Activated CD4-positive, alpha-beta T cell treated with anti-CD3 and anti-CD28 coated beads, Interleukin-10, Interleukin-2, amounts not matched to agents 100 ng/mL and 50 ng/mL, durations not matched to agents 16 hours and 8 hours (primary cell): ENCODE results near the gene PNMA1.
A peak's percentile ranks its signal among the peaks of the same experiment; 100 is the strongest.
"Not testable (repeated sequence)": the region's sequence is repeated elsewhere in the genome, so short reads cannot be mapped to it uniquely, and the experiment has no call there.

Experiments
- DNase-seq: peaks from one replicate; pipeline ENCODE4 v3.0.0-alpha.2; 2020

Gene PNMA1

GRCh38 chr14:73715707-73716106 is 1.5 kb upstream of the PNMA1 start:
- DNase-seq = no peak

- no peak for DNase-seq
These were observed 485 bp upstream of the PNMA1 start for GRCh38 chr14:73714656-73715081.

- no peak for DNase-seq
These were observed 880 bp downstream of the PNMA1 start for GRCh38 chr14:73713206-73713802.

GRCh38 chr14:73712540-73713180 is 1.5 kb downstream of the PNMA1 start:
- DNase-seq = peak; percentile 69

GRCh38 chr14:73712071-73712506 is 2.1 kb downstream of the PNMA1 start:
- DNase-seq = peak; percentile 54

GRCh38 chr14:73710737-73711136 is 3.4 kb downstream of the PNMA1 start:
- DNase-seq = no peak

GRCh38 chr14:73709904-73710469 is 4.2 kb downstream of the PNMA1 start:
- DNase-seq = no peak

- DNase-seq = not testable (repeated sequence)
These were observed 6.1 kb downstream of the PNMA1 start for GRCh38 chr14:73708076-73708475.

- peak; percentile 29 for DNase-seq
These were observed 13.9 kb downstream of the PNMA1 start for GRCh38 chr14:73700325-73700724.

GRCh38 chr14:73696466-73697400 is 17.5 kb downstream of the PNMA1 start:
- peak; percentile 91 for DNase-seq

- DNase-seq = peak; percentile 60
These were observed 18.2 kb downstream of the PNMA1 start for GRCh38 chr14:73695997-73696396.

- no peak for DNase-seq
These were observed 19.1 kb downstream of the PNMA1 start for GRCh38 chr14:73695082-73695481.

- no peak for DNase-seq
These were observed 20.1 kb downstream of the PNMA1 start for GRCh38 chr14:73694083-73694482.

GRCh38 chr14:73686901-73687300 is 27.3 kb downstream of the PNMA1 start:
- no peak for DNase-seq

- DNase-seq = no peak
These were observed 28.9 kb downstream of the PNMA1 start for GRCh38 chr14:73685328-73685727.

- DNase-seq = no peak
These were observed 29.6 kb downstream of the PNMA1 start for GRCh38 chr14:73684627-73685026.

- DNase-seq = no peak
These were observed 33.4 kb downstream of the PNMA1 start for GRCh38 chr14:73680821-73681220.

- DNase-seq = no peak
These were observed 35.5 kb downstream of the PNMA1 start for GRCh38 chr14:73678698-73679097.

- no peak for DNase-seq
These were observed 39.2 kb downstream of the PNMA1 start for GRCh38 chr14:73674986-73675385.

- no peak for DNase-seq
These were observed 46.3 kb downstream of the PNMA1 start for GRCh38 chr14:73667854-73668253.

- no peak for DNase-seq
These were observed 47.6 kb downstream of the PNMA1 start for GRCh38 chr14:73666583-73666982.

GRCh38 chr14:73665130-73665529 is 49.1 kb downstream of the PNMA1 start:
- DNase-seq = no peak

- no peak for DNase-seq
These were observed 50.5 kb downstream of the PNMA1 start for GRCh38 chr14:73663548-73664212.
